ENCODE results near the gene SLC26A11.

The SLC26A11 gene

GRCh38 chr17:80237386-80237785, 17.2 kb downstream of the SLC26A11 start (continued):
- TF ChIP-seq TSHZ2 (CRISPR knock-in tag; IDR thresholded peaks at IDR 0.05) (no peak), CSRNP3 (CRISPR knock-in tag; IDR thresholded peaks at IDR 0.05) (no peak), ZFP30 (CRISPR knock-in tag; IDR thresholded peaks at IDR 0.05) (no peak)

GRCh38 chr17:80242505-80242904, 22.3 kb downstream of the SLC26A11 start:
- TF ChIP-seq PATZ1 (CRISPR knock-in tag; IDR thresholded peaks at IDR 0.05; ENCODE audit: borderline replicate concordance) (no peak), ARNTL (CRISPR knock-in tag; IDR thresholded peaks at IDR 0.05; ENCODE audit: borderline replicate concordance, low read depth) (no peak), ZNF8 (CRISPR knock-in tag; IDR thresholded peaks at IDR 0.05) (no peak), CREB5 (CRISPR knock-in tag; IDR thresholded peaks at IDR 0.05; ENCODE audit: low read depth) (no peak), ISL1 (CRISPR knock-in tag; IDR thresholded peaks at IDR 0.05) (no peak), ZFP30 (CRISPR knock-in tag; IDR thresholded peaks at IDR 0.05) (no peak), ZNF565 (CRISPR knock-in tag; conservative IDR thresholded peaks at IDR 0.05; ENCODE audit: low read depth) (no peak), ZNF70 (CRISPR knock-in tag; IDR thresholded peaks at IDR 0.05) (no peak), GLIS3 (CRISPR knock-in tag; IDR thresholded peaks at IDR 0.05) (no peak), ESRRG (CRISPR knock-in tag; IDR thresholded peaks at IDR 0.05) (no peak), CSRNP3 (CRISPR knock-in tag; IDR thresholded peaks at IDR 0.05) (no peak), BACH2 (CRISPR knock-in tag; IDR thresholded peaks at IDR 0.05; ENCODE audit: borderline replicate concordance) (no peak), OSR1 (CRISPR knock-in tag; IDR thresholded peaks at IDR 0.05) (no peak), ZC3H10 (CRISPR knock-in tag; IDR thresholded peaks at IDR 0.05) (no peak), SNAI2 (CRISPR knock-in tag; IDR thresholded peaks at IDR 0.05) (no peak), TCF4 (CRISPR knock-in tag; IDR thresholded peaks at IDR 0.05; ENCODE audit: borderline replicate concordance) (no peak), TSHZ2 (CRISPR knock-in tag; IDR thresholded peaks at IDR 0.05) (no peak), POU6F1 (CRISPR knock-in tag; IDR thresholded peaks at IDR 0.05; ENCODE audit: borderline replicate concordance, low read depth) (no peak), PPARA (CRISPR knock-in tag; IDR thresholded peaks at IDR 0.05; ENCODE audit: borderline replicate concordance) (no peak)

More at GRCh38 chr17:80242505-80242904, 22.3 kb downstream of the SLC26A11 start:
- no peak for ATAC-seq
